ENCODE results near the gene CTNNBL1.
A peak's percentile ranks its signal among the peaks of the same experiment; 100 is the strongest.
"Not testable (repeated sequence)": the region's sequence is repeated elsewhere in the genome, so short reads cannot be mapped to it uniquely, and the experiment has no call there.

The CTNNBL1 gene

DNA sequence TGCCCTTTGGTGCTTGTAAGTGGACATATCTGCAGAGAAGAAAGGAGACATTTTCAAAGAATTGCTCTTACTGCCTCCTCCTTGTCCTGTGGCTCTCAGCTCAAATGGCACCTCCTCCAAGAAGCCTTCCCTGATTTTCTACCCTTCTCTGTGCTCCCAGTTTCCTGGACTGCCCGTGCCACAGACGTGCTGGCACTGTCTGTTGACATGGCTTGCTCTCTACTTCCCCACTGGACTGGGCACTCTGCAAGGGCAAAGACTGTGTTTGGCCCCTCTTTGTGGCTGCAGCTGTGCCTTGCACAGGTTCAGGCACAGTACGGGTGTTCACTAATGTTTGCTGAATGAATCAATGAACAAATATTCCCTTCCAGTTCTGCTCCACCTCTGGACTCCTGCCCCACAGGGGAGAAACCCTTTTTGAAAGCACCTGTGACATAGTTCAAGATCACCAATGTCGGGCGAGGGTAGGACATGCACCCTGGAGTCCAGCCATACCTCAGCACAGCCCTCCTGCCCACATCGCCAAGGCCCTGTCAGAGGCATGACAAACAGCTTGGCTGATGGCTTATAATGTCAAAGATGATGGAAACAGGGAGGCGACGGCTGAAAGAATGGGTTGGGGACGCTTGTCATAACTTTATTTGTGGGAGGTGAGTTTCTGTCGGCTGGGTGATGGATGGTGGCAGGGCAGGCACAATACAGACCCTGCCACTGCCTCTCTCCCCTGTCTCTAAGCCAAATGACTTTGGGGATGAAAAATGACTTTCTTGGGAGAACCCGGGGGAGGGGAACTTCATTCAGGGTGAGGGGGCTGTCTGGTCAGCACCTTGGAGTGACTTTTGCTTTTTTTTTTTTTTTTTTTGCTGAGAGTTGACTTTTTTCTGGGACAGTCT, 15.6 kb upstream of the CTNNBL1 start:
- H3K4me3 ChIP-seq (ENCODE audit: low read length): no peak overlapping the region
- no peak for DNase-seq (ENCODE audit: low read depth)
- TF ChIP-seq, protein P1, sequence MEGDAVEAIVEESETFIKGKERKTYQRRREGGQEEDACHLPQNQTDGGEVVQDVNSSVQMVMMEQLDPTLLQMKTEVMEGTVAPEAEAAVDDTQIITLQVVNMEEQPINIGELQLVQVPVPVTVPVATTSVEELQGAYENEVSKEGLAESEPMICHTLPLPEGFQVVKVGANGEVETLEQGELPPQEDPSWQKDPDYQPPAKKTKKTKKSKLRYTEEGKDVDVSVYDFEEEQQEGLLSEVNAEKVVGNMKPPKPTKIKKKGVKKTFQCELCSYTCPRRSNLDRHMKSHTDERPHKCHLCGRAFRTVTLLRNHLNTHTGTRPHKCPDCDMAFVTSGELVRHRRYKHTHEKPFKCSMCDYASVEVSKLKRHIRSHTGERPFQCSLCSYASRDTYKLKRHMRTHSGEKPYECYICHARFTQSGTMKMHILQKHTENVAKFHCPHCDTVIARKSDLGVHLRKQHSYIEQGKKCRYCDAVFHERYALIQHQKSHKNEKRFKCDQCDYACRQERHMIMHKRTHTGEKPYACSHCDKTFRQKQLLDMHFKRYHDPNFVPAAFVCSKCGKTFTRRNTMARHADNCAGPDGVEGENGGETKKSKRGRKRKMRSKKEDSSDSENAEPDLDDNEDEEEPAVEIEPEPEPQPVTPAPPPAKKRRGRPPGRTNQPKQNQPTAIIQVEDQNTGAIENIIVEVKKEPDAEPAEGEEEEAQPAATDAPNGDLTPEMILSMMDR (IDR thresholded peaks at IDR 0.05; ENCODE audit: insufficient read depth, low read depth, low read length, missing control alignments): no peak

DNA sequence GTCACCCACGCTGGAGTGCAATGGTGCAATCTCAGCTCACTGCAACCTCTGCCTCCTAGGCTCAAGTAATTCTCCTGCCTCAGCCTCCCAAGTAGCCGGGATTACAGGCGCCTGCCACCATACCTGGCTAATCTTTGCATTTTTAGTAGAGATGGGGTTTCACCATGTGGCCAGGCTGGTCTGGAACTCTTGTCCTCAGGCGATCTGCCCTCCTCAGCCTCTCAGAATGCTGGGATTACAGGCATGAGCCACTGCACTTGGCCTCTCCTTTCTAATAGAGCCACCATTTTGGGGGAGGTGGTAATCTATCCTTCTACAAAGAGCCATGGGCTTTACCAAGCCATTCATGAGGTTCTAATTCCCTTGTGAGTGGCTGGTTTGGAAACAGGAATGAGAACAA, 14.1 kb upstream of the CTNNBL1 start:
- H3K4me3 ChIP-seq (ENCODE audit: low read length); DNase-seq (ENCODE audit: low read depth): not testable (repeated sequence)

DNA sequence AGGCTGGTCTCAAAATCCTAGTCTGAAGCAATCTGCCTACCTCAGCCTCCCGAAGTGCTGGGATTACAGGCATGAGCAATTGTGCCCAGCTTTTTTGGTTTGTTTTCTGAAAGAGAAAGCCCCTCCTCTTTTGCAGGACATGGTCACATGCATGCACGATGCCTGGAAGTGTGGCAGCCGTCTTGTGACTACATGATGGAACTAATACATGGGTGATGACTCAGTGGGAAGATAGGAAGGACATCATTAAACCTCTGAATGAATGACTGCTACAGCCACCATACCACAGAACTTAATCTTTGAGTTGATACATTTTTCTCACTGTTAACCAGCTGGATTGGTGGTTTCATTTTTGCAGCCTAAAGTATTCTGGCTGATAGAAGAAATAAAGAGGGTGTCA, 13.4 kb upstream of the CTNNBL1 start:
- DNase-seq (ENCODE audit: low read depth): peak; percentile 29
- TF ChIP-seq, protein P1 (IDR thresholded peaks at IDR 0.05; ENCODE audit: insufficient read depth, low read depth, low read length, missing control alignments): no peak

DNA sequence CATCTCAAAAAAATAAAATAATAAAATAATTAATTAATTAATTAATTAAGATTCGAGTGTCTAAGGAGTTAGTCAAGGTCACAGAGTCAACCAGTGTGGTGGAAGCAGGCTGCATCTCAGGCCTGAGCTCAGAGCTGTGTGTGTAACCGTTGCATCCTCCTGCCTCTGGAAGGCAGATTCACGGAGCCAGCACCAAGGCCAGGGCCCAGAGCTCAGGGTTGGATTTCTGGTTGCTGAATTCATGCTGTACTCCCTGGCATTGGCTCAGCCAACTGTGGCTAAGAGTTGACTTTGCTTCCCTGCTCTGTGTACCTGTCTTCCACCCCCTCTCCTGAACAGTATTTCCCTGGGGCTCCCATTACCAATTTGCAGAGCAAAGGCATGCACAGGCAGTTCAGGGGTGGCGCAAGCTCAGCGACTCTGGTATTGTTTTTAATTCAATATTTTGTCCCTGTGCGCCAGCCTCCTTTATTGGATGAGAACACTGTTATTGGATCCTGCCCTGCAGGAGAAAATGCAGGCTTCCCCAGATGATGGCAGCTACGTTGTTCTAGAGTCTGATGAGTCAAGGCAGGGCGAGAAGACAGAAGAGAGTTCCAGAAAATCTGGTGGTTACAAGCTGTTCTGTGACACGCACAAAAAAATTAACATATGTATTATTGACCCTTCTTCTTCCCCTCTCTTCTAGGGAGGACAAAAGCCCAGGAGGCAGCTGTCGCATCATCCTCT, 12.3 kb upstream of the CTNNBL1 start:
- peak; percentile 24 for DNase-seq (ENCODE audit: low read depth)
- TF ChIP-seq, protein P1 (IDR thresholded peaks at IDR 0.05; ENCODE audit: insufficient read depth, low read depth, low read length, missing control alignments): no peak
- H3K4me3 ChIP-seq (ENCODE audit: low read length): no peak overlapping the region

More for the DNA sequence above, 13.4 kb upstream of the CTNNBL1 start:
- no peak overlapping the region for H3K4me3 ChIP-seq (ENCODE audit: low read length)

DNA sequence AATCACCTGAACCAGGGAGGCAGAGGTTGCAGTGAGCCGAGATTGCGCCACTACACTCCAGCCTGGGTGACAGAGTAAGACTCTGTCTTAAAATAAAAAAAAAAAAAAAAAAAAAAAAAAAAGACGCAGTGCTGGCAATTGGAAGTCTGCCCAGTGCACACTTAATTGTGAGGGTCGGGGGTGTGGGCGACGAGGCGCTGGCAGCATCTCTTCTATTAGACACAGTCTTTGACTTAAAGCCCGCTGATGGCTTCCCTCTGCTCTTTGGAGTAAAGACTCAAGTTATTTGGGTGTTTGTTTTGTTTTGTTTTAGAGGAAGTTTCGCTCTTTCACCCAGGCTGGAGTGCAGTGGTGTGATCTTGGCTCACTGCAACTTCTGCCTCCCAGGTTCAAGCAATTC, 10.7 kb upstream of the CTNNBL1 start:
- DNase-seq (ENCODE audit: low read depth); H3K4me3 ChIP-seq (ENCODE audit: low read length): not testable (repeated sequence)

DNA sequence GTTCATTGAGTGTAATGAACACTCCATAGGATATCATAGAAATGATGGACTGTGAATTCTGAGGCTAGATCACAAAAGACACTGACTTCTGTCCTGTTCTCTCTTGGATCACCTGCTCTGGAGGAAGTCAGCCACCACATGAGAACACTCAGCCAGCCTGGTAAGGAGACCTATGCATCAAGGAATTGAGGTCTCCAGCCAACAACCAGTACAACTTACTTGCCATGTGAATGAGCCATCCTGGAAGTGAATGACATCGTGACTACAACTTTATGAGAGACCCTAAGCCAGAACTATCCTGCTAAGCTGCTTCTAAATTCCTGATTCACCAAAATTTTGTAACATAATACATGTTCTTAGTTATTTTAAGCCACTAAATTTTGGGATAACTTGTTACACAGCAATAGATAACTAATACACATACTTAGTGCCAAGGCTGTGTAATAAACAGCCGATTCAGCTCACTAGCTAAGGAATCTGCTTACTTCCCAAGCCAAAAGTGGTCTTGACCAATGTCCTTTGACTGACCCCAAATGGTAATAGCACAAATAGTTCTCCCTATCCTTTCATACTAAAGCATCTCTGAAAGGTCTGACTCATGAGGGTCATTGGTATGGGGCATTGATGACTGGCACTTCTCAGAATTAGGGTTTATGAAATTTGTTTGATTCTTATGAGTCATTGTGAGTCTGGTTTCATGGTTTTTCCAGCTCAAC, 6.9 kb upstream of the CTNNBL1 start:
- DNase-seq (ENCODE audit: low read depth): peak; percentile 65
- no peak overlapping the region for H3K4me3 ChIP-seq (ENCODE audit: low read length)
- TF ChIP-seq, protein P1 (IDR thresholded peaks at IDR 0.05; ENCODE audit: insufficient read depth, low read depth, low read length, missing control alignments): no peak

DNA sequence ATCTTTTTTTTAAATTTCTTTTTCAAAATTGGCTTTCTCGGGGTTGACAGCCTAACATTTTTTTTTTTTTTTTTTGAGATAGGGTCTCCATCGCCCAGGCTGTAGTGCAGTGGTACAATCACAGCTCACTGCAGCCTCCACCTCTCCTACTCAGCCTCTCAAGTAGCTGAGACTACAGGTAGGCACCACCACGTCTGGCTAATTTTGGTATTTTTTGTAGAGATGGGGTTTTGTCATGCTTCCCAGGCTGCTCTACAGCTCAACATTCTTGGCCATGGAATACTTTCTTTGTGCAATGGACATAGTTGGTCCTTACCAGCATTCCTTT, 6.4 kb upstream of the CTNNBL1 start:
- no peak overlapping the region for H3K4me3 ChIP-seq (ENCODE audit: low read length)
- DNase-seq (ENCODE audit: low read depth): no peak

More for the DNA sequence above, 6.4 kb upstream of the CTNNBL1 start:
- TF ChIP-seq, protein P1 (IDR thresholded peaks at IDR 0.05; ENCODE audit: insufficient read depth, low read depth, low read length, missing control alignments): no peak
